ENCODE measurements around the gene NECAB2.

Gene NECAB2

GRCh38 chr16:84000989-84001642 lies 33.1 kb downstream of the NECAB2 start:
- H3K9me3 Mint-ChIP-seq, result no peaks in the 10 kb centered on the region
- peaks cover 4% of the 10 kb centered on the region for H3K27me3 Mint-ChIP-seq
- no peak overlapping the region for H3K4me3 Mint-ChIP-seq

GRCh38 chr16:84001726-84002125 lies 33.7 kb downstream of the NECAB2 start:
- Mint-ChIP-seq H3K4me1 (ENCODE audit: low read depth) (no peaks in the 10 kb centered on the region), H3K36me3 (ENCODE audit: low read depth) (no peaks in the 10 kb centered on the region), H3K9me3 (no peaks in the 10 kb centered on the region), H3K27me3 (peaks cover under 1% of the 10 kb centered on the region), H3K27ac (no peak overlapping the region), H3K4me3 (no peak overlapping the region)

More at GRCh38 chr16:84000989-84001642, 33.1 kb downstream of the NECAB2 start:
- Mint-ChIP-seq H3K4me1 (ENCODE audit: low read depth) (no peaks in the 10 kb centered on the region), H3K27ac (no peak overlapping the region), H3K36me3 (ENCODE audit: low read depth) (no peaks in the 10 kb centered on the region)

- no peaks in the 10 kb centered on the region for H3K36me3 Mint-ChIP-seq (ENCODE audit: low read depth)
- H3K9me3 Mint-ChIP-seq, result no peaks in the 10 kb centered on the region
- no peak overlapping the region for H3K4me3 Mint-ChIP-seq
- H3K27me3 Mint-ChIP-seq, result no peaks in the 10 kb centered on the region
- no peaks in the 10 kb centered on the region for H3K4me1 Mint-ChIP-seq (ENCODE audit: low read depth)
- no peak overlapping the region for H3K27ac Mint-ChIP-seq
Measured at GRCh38 chr16:84003038-84003437, 35.0 kb downstream of the NECAB2 start.

- no peak overlapping the region for H3K27ac Mint-ChIP-seq
- no peaks in the 10 kb centered on the region for H3K4me1 Mint-ChIP-seq (ENCODE audit: low read depth)
- H3K27me3 Mint-ChIP-seq, result no peaks in the 10 kb centered on the region
- H3K9me3 Mint-ChIP-seq, result no peaks in the 10 kb centered on the region
- no peak overlapping the region for H3K4me3 Mint-ChIP-seq
- H3K36me3 Mint-ChIP-seq (ENCODE audit: low read depth), result no peaks in the 10 kb centered on the region
Measured at GRCh38 chr16:84004442-84004841, 36.4 kb downstream of the NECAB2 start.

- no peak overlapping the region for H3K4me3 Mint-ChIP-seq
- no peak overlapping the region for H3K27ac Mint-ChIP-seq
- no peaks in the 10 kb centered on the region for H3K27me3 Mint-ChIP-seq
- no peaks in the 10 kb centered on the region for H3K36me3 Mint-ChIP-seq (ENCODE audit: low read depth)
- no peaks in the 10 kb centered on the region for H3K9me3 Mint-ChIP-seq
- H3K4me1 Mint-ChIP-seq (ENCODE audit: low read depth), result no peaks in the 10 kb centered on the region
Measured at GRCh38 chr16:84005391-84005790, 37.3 kb downstream of the NECAB2 start.

GRCh38 chr16:84007520-84007919 lies 39.5 kb downstream of the NECAB2 start:
- Mint-ChIP-seq H3K9me3 (no peaks in the 10 kb centered on the region), H3K27me3 (no peaks in the 10 kb centered on the region), H3K27ac (no peak overlapping the region), H3K4me3 (no peak overlapping the region), H3K36me3 (ENCODE audit: low read depth) (no peaks in the 10 kb centered on the region), H3K4me1 (ENCODE audit: low read depth) (no peaks in the 10 kb centered on the region)

- H3K27me3 Mint-ChIP-seq, result no peaks in the 10 kb centered on the region
- no peak overlapping the region for H3K4me3 Mint-ChIP-seq
- H3K4me1 Mint-ChIP-seq (ENCODE audit: low read depth), result no peaks in the 10 kb centered on the region
- no peaks in the 10 kb centered on the region for H3K9me3 Mint-ChIP-seq
- H3K36me3 Mint-ChIP-seq (ENCODE audit: low read depth), result no peaks in the 10 kb centered on the region
- no peak overlapping the region for H3K27ac Mint-ChIP-seq
Measured at GRCh38 chr16:84007965-84008364, 39.9 kb downstream of the NECAB2 start.

GRCh38 chr16:84009282-84009681 lies 41.2 kb downstream of the NECAB2 start:
- no peak overlapping the region for H3K4me3 Mint-ChIP-seq
- H3K4me1 Mint-ChIP-seq (ENCODE audit: low read depth), result peaks cover 3% of the 10 kb centered on the region
- H3K27ac Mint-ChIP-seq, result no peak overlapping the region
- H3K36me3 Mint-ChIP-seq (ENCODE audit: low read depth), result no peaks in the 10 kb centered on the region
- H3K9me3 Mint-ChIP-seq, result no peaks in the 10 kb centered on the region
- no peaks in the 10 kb centered on the region for H3K27me3 Mint-ChIP-seq

GRCh38 chr16:84013787-84014569 lies 45.9 kb downstream of the NECAB2 start:
- Mint-ChIP-seq H3K4me1 (ENCODE audit: low read depth) (peaks cover 6% of the 10 kb centered on the region), H3K4me3 (no peak overlapping the region), H3K36me3 (ENCODE audit: low read depth) (no peaks in the 10 kb centered on the region), H3K27me3 (no peaks in the 10 kb centered on the region), H3K9me3 (no peaks in the 10 kb centered on the region), H3K27ac (no peak overlapping the region)

- Mint-ChIP-seq H3K4me3 (no peak overlapping the region), H3K27me3 (no peaks in the 10 kb centered on the region), H3K27ac (no peak overlapping the region), H3K9me3 (peaks cover 5% of the 10 kb centered on the region), H3K36me3 (ENCODE audit: low read depth) (no peaks in the 10 kb centered on the region), H3K4me1 (ENCODE audit: low read depth) (peaks cover 6% of the 10 kb centered on the region)
Measured at GRCh38 chr16:84014570-84015327, 46.7 kb downstream of the NECAB2 start.

GRCh38 chr16:84015399-84015798 lies 47.4 kb downstream of the NECAB2 start:
- Mint-ChIP-seq H3K4me1 (ENCODE audit: low read depth) (peaks cover 6% of the 10 kb centered on the region), H3K4me3 (no peak overlapping the region), H3K9me3 (peaks cover 5% of the 10 kb centered on the region), H3K27ac (no peak overlapping the region), H3K27me3 (no peaks in the 10 kb centered on the region), H3K36me3 (ENCODE audit: low read depth) (no peaks in the 10 kb centered on the region)

- peaks cover 11% of the 10 kb centered on the region for H3K9me3 Mint-ChIP-seq
- H3K27ac Mint-ChIP-seq, result no peak overlapping the region
- peaks cover 3% of the 10 kb centered on the region for H3K27me3 Mint-ChIP-seq
- H3K4me1 Mint-ChIP-seq (ENCODE audit: low read depth), result peaks cover 6% of the 10 kb centered on the region
- peaks cover 4% of the 10 kb centered on the region for H3K36me3 Mint-ChIP-seq (ENCODE audit: low read depth)
- no peak overlapping the region for H3K4me3 Mint-ChIP-seq
Measured at GRCh38 chr16:84016477-84016876, 48.4 kb downstream of the NECAB2 start.

GRCh38 chr16:84018710-84019109 lies 50.7 kb downstream of the NECAB2 start:
- H3K9me3 Mint-ChIP-seq, result peaks cover 12% of the 10 kb centered on the region
- H3K4me3 Mint-ChIP-seq, result no peak overlapping the region
- peaks cover 6% of the 10 kb centered on the region for H3K4me1 Mint-ChIP-seq (ENCODE audit: low read depth)
- H3K36me3 Mint-ChIP-seq (ENCODE audit: low read depth), result peaks cover 4% of the 10 kb centered on the region
- peaks cover 14% of the 10 kb centered on the region for H3K27me3 Mint-ChIP-seq
- H3K27ac Mint-ChIP-seq, result no peak overlapping the region

GRCh38 chr16:84020353-84020752 lies 52.3 kb downstream of the NECAB2 start:
- Mint-ChIP-seq H3K27ac (no peak overlapping the region), H3K4me3 (no peak overlapping the region), H3K36me3 (ENCODE audit: low read depth) (peaks cover 4% of the 10 kb centered on the region), H3K27me3 (peaks cover 14% of the 10 kb centered on the region), H3K4me1 (ENCODE audit: low read depth) (no peaks in the 10 kb centered on the region), H3K9me3 (peaks cover 12% of the 10 kb centered on the region)

GRCh38 chr16:84021488-84021887 lies 53.4 kb downstream of the NECAB2 start:
- peaks cover 20% of the 10 kb centered on the region for H3K27me3 Mint-ChIP-seq
- peaks cover 4% of the 10 kb centered on the region for H3K36me3 Mint-ChIP-seq (ENCODE audit: low read depth)
- H3K27ac Mint-ChIP-seq, result no peak overlapping the region
- H3K9me3 Mint-ChIP-seq, result peaks cover 12% of the 10 kb centered on the region
- H3K4me3 Mint-ChIP-seq, result no peak overlapping the region
- H3K4me1 Mint-ChIP-seq (ENCODE audit: low read depth), result no peaks in the 10 kb centered on the region

Measured in stimulated activated naive CD8-positive, alpha-beta T cell treated with anti-CD3 and anti-CD28 coated beads, Interleukin-15, Interleukin-2, amounts not matched to agents 100 ng/mL and 50 ng/mL, for 24 hours (primary cell).